Superior temporal gyrus (tissue), 1 donor: ENCODE results near the gene ARHGAP26.
"Not testable (repeated sequence)": the region's sequence is repeated elsewhere in the genome, so short reads cannot be mapped to it uniquely, and the experiment has no call there.

Source experiments
- DNase-seq: peaks from one replicate; pipeline ENCODE4 v3.0.0-alpha.2; 2016; ENCODE audit errors: extremely low spot score

ARHGAP26 gene

GRCh38 chr5:143182901-143183820, 413.0 kb downstream of the ARHGAP26 start:
- peak; percentile 60 for DNase-seq

GRCh38 chr5:143183989-143184388, 413.8 kb downstream of the ARHGAP26 start:
- DNase-seq: no peak

- DNase-seq: no peak
These were observed 416.4 kb downstream of the ARHGAP26 start for GRCh38 chr5:143186623-143187022.

DNA sequence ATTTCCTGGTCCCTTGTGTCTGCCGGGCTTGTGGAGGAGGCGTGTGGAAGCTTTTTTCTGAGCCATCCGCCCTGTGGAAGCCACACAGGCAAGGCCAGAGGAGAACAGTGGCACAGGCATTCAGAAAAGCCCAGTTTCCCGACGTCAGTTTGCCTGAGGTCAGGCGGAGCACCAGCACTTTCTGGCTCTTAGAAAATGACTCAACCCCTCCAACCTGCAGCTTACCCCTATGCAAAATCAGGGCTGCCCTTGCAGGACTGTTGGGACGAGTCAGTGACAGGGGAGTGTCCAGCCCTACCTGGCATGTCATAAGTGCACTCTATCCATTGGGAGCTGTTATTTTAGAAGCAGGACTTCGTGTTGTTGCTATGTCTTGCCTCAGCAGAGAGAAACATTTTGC, 417.3 kb downstream of the ARHGAP26 start:
- DNase-seq: no peak

- no peak for DNase-seq
These were observed 417.9 kb downstream of the ARHGAP26 start for GRCh38 chr5:143188083-143188482.

GRCh38 chr5:143188692-143189091, 418.5 kb downstream of the ARHGAP26 start:
- DNase-seq: no peak

DNA sequence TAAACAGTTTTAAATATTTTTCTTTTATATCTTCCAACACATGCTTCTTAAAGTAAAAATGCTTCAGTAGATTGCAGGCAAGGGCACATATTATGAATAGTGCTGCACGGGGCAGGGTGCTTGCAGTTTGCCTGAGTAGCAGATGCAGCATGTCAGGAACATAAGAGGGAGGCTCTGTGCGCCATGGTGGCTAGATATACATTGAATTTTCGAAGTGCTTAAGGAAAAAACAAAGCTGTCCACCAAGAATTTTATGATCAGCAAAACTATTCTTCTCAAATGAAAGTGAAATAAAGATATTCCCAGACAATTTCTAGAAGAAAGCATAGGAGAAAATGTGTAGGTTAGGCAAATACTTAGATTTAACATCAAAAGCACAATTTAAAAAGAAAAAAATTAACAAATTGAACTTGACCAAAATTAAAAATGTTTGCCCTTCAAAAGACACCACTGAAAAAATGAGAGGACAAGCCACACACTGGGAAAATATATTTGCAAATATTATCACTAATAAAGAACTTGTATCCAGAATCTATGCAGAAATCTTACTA, 420.2 kb downstream of the ARHGAP26 start:
- no peak for DNase-seq

DNA sequence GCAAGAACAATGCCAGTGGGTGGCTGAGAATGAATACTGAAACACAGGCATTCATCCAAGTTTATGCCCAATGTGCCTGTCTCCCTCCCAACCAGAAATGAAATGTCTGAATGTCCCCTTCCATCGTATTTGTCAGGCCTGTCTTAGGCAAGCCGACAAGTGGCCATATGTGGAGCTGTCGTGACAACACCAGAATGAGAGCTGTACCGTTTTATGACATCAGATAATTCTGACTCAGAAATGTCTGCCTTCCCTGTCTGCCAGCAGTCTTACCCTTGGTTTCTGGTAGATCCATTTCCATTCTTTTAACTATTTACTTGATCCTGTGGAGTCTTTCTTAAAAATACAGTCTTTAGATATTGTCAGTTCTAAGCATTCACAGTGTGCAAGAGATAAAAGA, 421.5 kb downstream of the ARHGAP26 start:
- no peak for DNase-seq

DNA sequence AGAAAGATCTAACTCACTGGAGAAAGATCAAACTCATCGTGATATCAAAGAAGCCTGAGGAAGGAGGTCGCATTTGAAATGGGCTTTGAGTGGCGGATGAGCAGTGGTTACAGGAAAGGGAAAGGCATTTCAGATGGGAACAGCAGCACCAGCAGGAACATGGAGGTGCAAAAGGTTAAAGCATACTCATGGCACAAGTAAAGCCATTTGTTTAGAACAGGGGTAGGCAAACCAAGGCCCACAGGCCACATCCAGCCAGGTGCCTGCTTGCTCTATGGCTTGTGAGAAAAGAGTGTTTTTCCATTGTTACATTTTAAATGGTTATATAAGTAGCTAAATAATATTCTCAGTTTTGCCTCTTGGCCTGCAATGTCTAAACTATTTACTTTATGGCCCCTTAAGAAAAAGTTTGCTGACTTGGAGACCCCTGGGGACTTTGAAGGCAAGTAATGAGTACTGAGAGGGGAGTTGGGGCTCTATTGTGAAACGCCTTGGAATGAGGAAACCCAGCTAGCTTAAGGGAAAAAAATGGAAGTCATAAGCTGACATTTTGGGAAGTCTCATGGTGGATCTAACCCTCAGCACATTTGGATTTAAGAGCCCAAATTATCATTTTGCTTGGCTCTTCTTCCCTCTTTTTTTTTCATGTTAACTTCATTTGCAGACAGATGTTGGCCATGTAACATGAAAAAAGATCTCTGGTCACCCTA, 422.2 kb downstream of the ARHGAP26 start:
- no peak for DNase-seq

GRCh38 chr5:143194206-143194605, 424.0 kb downstream of the ARHGAP26 start:
- no peak for DNase-seq

GRCh38 chr5:143194713-143195112, 424.5 kb downstream of the ARHGAP26 start:
- no peak for DNase-seq

DNA sequence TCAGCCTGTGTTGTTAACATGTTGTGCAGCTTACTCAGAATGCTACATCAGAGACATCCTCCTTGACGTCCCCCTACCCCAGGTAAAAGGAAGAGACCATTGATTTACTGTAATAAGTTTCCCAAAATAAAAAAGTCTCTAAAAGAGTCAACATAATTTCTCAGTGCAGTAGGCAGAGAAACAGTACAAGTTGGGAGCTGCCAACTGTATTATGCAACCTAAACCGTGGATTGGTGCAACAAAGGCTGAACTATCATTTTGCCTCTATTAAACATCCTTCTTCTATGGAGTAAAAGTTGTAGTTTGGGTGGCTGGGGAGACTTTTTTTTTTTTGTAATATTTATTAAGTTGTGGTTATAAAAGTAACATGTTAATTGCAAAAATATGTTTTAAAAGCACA, 425.3 kb downstream of the ARHGAP26 start:
- no peak for DNase-seq

DNA sequence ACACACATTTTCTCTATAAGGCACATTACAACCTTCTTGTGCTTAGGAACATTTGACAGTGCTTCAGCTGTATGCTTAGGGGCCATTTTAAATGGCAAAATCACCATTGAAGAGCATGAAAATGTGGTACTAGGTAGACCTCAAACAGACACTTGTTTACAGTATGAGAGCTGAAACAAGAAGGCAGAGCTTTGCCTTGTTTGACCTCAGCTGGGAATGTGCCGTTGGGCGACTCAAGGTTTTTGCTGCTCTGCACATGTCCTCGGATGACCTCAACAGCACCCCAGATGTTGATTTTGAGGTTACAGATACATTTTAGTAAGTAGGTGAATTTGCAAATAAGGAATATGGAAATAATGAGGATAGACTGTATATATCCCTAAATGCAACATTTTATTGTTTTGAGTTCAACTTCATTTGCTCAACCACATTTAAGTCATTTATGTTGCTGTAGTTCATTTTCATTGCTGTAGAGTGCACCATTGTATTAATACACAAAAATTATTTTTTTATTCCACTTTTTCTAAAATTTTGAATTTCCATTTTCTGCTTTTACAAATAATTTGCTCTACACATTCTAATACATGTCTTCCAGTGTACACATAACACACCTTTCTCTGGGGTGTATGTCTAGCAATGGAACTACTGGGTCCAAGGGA, 426.6 kb downstream of the ARHGAP26 start:
- DNase-seq: no peak

DNA sequence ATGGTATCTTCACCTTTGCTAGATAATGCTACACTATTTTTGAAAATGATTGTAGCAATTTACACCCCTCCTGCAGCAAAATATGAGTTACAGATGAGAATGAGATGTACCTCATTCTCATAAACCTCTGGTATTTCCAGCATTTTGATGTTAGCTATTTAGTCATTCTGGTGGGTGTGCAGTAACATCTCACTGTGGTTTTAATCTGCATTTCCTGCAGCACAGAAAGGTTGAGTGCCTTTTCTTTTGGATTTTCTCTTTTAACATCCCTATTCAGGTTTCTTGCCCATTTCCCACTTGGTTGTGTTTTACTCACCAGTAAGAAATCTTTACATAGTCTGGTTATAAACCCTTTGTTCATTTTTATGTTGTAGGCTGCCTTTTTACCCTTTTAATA, 427.1 kb downstream of the ARHGAP26 start:
- DNase-seq: no peak

GRCh38 chr5:143198332-143198731, 428.2 kb downstream of the ARHGAP26 start:
- DNase-seq: no peak

DNA sequence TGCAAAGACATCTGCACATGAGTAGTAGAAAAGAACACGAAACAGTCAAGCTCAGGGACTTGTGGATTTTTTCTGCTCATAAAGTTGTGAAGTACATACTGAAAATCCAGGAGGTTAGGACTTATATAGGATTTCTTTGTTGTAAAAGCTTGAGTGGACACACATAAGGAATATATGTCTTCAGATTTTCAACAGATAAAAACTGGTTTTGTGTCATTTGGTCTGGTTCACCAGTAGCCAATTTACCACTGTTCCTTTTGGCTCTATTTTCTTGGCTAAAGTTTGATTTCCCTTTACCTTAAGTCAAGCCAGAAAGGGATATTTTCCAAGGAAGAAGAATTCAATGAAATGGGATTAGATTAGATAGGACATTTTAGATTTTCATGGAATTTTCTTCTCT, 429.0 kb downstream of the ARHGAP26 start:
- DNase-seq: no peak

- DNase-seq: no peak
These were observed 429.7 kb downstream of the ARHGAP26 start for GRCh38 chr5:143199843-143200242.

- DNase-seq: no peak
These were observed 430.7 kb downstream of the ARHGAP26 start for GRCh38 chr5:143200781-143201398.

DNA sequence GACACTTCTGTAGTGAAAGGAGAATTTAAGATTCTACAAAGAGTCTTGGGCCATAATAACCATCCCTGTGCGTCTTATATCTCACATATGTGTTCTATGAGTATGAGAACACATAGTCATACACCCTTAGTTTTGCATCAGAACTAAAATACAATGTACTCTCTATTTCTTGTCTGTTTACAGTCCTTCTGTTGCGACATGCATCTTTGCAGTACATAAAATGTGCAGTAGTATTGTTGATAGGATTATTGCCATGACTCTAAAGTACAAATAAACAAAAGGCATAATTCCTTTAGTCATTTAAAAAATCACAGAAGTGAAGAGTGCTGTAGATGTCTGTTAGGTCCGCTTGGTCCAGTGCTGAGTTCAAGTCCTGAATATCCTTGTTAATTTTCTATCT, 431.4 kb downstream of the ARHGAP26 start:
- DNase-seq: no peak

- DNase-seq: not testable (repeated sequence)
These were observed 433.3 kb downstream of the ARHGAP26 start for GRCh38 chr5:143203301-143203956.
